ENCODE data around the gene SLC34A1. TPM values are rescaled to one million over a fixed set of nuclear protein-coding genes. Genes with fewer than 3 reads are reported as not detected.

Gene SLC34A1
- total and polyA plus RNA-seq, 4 donors, result 0.23 to 1.0 (median 0.47) TPM

DNA sequence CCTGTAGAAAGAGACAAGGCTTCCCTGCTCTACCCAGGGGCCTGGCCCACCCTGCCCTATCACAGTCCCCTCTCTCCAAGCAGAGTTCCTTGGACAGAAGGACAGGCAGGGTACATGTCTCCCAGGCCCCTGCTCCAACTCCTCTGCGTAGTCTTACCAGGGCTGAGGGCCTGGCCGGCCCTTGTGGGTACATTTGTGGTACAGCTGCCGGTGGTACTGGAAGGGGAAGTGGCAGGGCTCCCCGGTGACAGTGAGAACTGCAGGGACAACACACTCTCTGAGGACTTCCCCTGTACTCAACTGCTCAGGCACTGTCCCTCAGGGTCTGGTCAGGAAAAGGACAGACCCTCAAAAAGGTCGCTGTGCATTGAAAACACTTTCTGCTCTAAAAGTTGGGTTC lies 21.6 kb downstream of the SLC34A1 start:
- H3K4me1 ChIP-seq (ENCODE audit: control insufficient read depth in 4 of 4, insufficient read depth in 4 of 4, low read length in 3 of 4), result peaks cover 4 to 45% (median 27%) of the 10 kb centered on the region in 4 donors
- H3K36me3 ChIP-seq (ENCODE audit: control insufficient read depth in 4 of 4, insufficient read depth in 3 of 4, low read depth in 1 of 4, low read length in 3 of 4), result peaks cover 0 to 11% (median 7%) of the 10 kb centered on the region in 4 donors
- H3K27me3 ChIP-seq (ENCODE audit: control insufficient read depth in 4 of 4, insufficient read depth in 4 of 4, low read length in 3 of 4), result no peaks in the 10 kb centered on the region
- no peak overlapping the region for H3K27ac ChIP-seq (ENCODE audit: low read depth in 1 of 2, low read length in 2 of 2)
- TF ChIP-seq HNF4G (IDR thresholded peaks at IDR 0.05) (no peak), RAD21 (IDR thresholded peaks at IDR 0.05) (no peak), GABPA (IDR thresholded peaks at IDR 0.05 in 1 of 2, conservative IDR thresholded peaks at IDR 0.05 in 1 of 2) (no peak), TAF1 (conservative IDR thresholded peaks at IDR 0.05) (no peak), FOXA1 (IDR thresholded peaks at IDR 0.05) (no peak), CTCF (IDR thresholded peaks at IDR 0.05; ENCODE audit: low read depth, low read length, missing input control) (no peak), RXRA (IDR thresholded peaks at IDR 0.05) (no peak)
- TF ChIP-seq, protein P1, sequence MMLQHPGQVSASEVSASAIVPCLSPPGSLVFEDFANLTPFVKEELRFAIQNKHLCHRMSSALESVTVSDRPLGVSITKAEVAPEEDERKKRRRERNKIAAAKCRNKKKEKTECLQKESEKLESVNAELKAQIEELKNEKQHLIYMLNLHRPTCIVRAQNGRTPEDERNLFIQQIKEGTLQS (IDR thresholded peaks at IDR 0.05), result no peak
- TF ChIP-seq, protein P2, sequence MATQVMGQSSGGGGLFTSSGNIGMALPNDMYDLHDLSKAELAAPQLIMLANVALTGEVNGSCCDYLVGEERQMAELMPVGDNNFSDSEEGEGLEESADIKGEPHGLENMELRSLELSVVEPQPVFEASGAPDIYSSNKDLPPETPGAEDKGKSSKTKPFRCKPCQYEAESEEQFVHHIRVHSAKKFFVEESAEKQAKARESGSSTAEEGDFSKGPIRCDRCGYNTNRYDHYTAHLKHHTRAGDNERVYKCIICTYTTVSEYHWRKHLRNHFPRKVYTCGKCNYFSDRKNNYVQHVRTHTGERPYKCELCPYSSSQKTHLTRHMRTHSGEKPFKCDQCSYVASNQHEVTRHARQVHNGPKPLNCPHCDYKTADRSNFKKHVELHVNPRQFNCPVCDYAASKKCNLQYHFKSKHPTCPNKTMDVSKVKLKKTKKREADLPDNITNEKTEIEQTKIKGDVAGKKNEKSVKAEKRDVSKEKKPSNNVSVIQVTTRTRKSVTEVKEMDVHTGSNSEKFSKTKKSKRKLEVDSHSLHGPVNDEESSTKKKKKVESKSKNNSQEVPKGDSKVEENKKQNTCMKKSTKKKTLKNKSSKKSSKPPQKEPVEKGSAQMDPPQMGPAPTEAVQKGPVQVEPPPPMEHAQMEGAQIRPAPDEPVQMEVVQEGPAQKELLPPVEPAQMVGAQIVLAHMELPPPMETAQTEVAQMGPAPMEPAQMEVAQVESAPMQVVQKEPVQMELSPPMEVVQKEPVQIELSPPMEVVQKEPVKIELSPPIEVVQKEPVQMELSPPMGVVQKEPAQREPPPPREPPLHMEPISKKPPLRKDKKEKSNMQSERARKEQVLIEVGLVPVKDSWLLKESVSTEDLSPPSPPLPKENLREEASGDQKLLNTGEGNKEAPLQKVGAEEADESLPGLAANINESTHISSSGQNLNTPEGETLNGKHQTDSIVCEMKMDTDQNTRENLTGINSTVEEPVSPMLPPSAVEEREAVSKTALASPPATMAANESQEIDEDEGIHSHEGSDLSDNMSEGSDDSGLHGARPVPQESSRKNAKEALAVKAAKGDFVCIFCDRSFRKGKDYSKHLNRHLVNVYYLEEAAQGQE (IDR thresholded peaks at IDR 0.05), result no peak
- H3K4me3 ChIP-seq (ENCODE audit: low read depth in 1 of 3, low read length in 3 of 3), result no peak overlapping the region
- 87% methylated on average over 5 of the region's 5 CpGs for WGBS
- H3K9me3 ChIP-seq (ENCODE audit: control insufficient read depth in 4 of 4, low read length in 3 of 4), result no peaks in the 10 kb centered on the region
- H3K9ac ChIP-seq (ENCODE audit: low read depth in 1 of 2, low read length in 2 of 2), result no peak overlapping the region
- no peak for DNase-seq (ENCODE audit: low spot score)

DNA sequence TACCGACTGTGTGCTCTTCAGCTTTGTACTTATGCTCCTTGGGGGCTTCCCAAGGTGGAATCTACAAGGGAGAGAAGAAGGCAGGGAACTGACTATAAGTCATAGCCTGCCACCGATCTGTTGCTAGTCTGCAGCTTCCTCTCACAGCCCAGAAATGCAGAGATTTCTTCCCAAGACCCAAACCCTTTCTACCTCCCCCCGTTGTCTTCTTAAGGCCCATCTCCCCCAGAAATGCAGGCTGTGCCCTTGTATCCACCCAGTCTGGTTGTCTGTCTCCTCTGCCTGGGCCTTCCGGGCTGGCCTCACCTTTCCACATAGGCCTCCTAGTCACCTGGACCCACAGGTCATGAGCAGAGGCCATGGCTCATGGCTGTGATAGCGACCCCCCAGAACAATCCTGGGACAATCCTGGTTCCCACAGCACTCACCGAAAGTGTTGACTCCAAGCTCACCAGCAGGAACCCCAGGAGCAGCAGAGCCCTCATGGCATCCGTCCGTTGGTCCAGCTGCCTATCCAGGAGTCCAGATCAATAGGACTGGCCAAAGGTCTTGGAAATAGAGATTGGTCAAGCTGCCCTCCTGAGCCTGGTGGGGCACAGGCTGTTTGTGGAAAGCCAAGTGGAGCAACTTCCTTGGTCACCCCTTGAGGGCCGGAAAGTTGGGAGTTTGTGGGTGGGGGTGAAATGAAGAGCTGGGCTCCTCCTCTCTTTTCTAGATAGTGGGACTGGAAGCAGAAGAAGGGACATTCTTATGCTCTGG lies 25.0 kb downstream of the SLC34A1 start, which contains the start of gene F12:
TSS of gene F12 (minus strand) at position 522 of the 759 bp plus-strand sequence. CDS start at position 485, 37 bp downstream.
- Histone ChIP-seq H3K9ac (ENCODE audit: low read depth in 1 of 2, low read length in 2 of 2) (peak within 1 kb of the TSS; percentile 77 to 81), H3K4me1 (ENCODE audit: control insufficient read depth in 4 of 4, insufficient read depth in 4 of 4, low read length in 3 of 4) (peaks cover 2 to 54% (median 32%) of the 10 kb centered on the region in 4 donors), H3K9me3 (ENCODE audit: control insufficient read depth in 4 of 4, low read length in 3 of 4) (no peaks in the 10 kb centered on the region), H3K4me3 (ENCODE audit: low read depth in 1 of 3, low read length in 3 of 3) (peak within 1 kb of the TSS; percentile 55 to 84 (median 81)), H3K36me3 (ENCODE audit: control insufficient read depth in 4 of 4, insufficient read depth in 3 of 4, low read depth in 1 of 4, low read length in 3 of 4) (peaks cover 0 to 5% (median 0%) of the 10 kb centered on the region in 4 donors), H3K27ac (ENCODE audit: low read depth in 1 of 2, low read length in 2 of 2) (peak within 1 kb of the TSS; percentile 71 to 77), H3K27me3 (ENCODE audit: control insufficient read depth in 4 of 4, insufficient read depth in 4 of 4, low read length in 3 of 4) (no peaks in the 10 kb centered on the region)
- peak; percentile 60 for DNase-seq (ENCODE audit: low spot score)
- WGBS, result 37% methylated on average over 9 of the region's 9 CpGs
- TF ChIP-seq SP1 (IDR thresholded peaks at IDR 0.05) (peak; percentile 95), EGR1 (IDR thresholded peaks at IDR 0.05; ENCODE audit: low read depth in 2 of 2) (peak in 1 of 2 donors; percentile 41), TAF1 (conservative IDR thresholded peaks at IDR 0.05) (no peak), GABPA (IDR thresholded peaks at IDR 0.05 in 1 of 2, conservative IDR thresholded peaks at IDR 0.05 in 1 of 2) (peak in 1 of 2 donors; percentile 68), RXRA (IDR thresholded peaks at IDR 0.05) (peak; percentile 91 to 92), FOXA2 (IDR thresholded peaks at IDR 0.05) (peak; percentile 38), HNF4A (conservative IDR thresholded peaks at IDR 0.05) (peak; percentile 100), FOXA1 (IDR thresholded peaks at IDR 0.05) (peak; percentile 54), RAD21 (IDR thresholded peaks at IDR 0.05) (peak; percentile 42 to 59), CTCF (IDR thresholded peaks at IDR 0.05; ENCODE audit: low read depth, low read length, missing input control) (no peak), HNF4G (IDR thresholded peaks at IDR 0.05) (peak; percentile 98)
- TF ChIP-seq, protein P3, sequence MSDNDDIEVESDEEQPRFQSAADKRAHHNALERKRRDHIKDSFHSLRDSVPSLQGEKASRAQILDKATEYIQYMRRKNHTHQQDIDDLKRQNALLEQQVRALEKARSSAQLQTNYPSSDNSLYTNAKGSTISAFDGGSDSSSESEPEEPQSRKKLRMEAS (IDR thresholded peaks at IDR 0.05), result peak; percentile 93
- TF ChIP-seq, protein P1 (IDR thresholded peaks at IDR 0.05), result no peak
- TF ChIP-seq, protein P2 (IDR thresholded peaks at IDR 0.05), result peak; percentile 89
